HG02981 (cell line): ENCODE results near the gene F12.
"Not testable (repeated sequence)": the region's sequence is repeated elsewhere in the genome, so short reads cannot be mapped to it uniquely, and the experiment has no call there.

Experiments
- ATAC-seq: cut with Tn5 transposase; IDR thresholded peaks from one replicate; pipeline ENCODE4 v1.9.1; 2021; ENCODE audit warnings: mild to moderate bottlenecking, moderate library complexity; ENCODE audit not compliant: unreplicated experiment

F12 gene

GRCh38 chr5:177433658-177434217 lies 24.4 kb upstream of the F12 start:
- ATAC-seq, result no peak

DNA sequence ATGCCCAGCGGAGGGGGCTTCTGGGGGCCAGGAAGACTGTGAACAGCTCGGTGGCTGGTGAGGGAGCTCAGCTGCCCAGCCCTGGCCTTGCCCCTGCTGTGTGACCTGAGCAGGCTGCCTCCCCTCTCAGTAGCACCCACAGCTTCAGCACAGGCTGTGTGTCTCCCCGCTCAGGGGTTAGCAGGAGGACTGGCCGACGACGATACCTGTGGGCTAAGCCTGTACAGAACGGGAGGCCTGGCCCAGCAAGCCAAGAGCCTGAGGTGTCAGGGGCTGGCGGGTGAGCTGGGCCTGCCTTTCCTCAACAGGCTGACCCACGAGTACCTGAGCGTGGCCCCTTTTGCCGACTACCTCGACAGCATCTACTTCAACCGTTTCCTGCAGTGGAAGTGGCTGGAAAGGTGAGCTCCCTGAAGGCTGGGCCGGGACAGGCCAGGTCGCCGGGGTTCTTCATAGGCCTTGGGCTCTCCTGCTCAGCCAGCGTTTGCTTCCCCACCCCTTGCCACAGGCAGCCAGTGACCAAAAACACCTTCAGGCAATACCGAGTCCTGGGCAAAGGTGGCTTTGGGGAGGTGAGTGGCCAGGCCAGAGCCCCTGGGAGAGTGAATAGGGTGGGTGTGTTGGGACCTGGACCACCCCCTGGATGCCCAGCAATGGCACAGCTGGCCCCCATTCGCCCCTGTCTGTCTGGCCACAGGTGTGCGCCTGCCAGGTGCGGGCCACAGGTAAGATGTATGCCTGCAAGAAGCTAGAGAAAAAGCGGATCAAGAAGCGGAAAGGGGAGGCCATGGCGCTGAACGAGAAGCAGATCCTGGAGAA lies 23.7 kb upstream of the F12 start:
- ATAC-seq, result no peak

GRCh38 chr5:177432143-177432838 lies 22.9 kb upstream of the F12 start:
- ATAC-seq, result no peak

DNA sequence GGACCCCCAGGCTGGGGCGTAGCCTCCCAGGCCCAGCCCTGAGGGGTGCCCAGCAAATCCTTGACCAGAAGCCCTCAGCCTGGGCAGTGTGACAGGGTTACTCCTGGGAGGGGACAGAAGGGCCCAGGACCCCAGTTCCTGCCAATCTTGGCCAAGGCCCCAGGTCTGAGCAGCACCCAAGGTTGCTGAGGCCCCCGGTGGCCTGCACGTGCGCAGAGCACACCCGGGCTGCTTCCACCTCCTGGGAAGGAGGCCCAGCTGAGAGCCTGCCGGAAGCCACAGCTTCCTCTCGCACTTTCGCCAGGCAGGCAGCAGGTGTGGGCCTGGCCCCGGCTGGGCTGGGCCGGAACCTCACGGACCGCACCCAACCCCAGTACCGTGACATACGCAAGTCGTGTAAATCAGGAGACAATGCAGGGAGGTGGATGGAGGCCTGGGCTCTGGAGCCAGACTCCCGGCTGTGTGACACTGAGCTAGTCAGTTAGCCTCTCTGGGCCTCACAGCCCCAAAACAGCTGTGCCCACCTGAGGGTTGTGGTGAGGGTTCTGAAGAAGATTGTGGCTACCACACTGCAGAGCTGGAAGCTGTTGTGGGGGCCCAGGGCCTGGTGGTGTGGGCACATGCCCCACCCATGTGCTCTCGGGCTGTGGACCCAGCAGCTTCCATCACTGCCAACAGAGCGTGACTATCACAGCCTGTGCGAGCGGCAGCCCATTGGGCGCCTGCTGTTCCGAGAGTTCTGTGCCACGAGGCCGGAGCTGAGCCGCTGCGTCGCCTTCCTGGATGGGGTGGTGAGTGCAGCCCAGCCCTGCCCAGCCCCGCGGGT lies 22.2 kb upstream of the F12 start:
- ATAC-seq, result peak; percentile 38

- no peak for ATAC-seq
Measured at GRCh38 chr5:177430972-177431316, 21.6 kb upstream of the F12 start.

DNA sequence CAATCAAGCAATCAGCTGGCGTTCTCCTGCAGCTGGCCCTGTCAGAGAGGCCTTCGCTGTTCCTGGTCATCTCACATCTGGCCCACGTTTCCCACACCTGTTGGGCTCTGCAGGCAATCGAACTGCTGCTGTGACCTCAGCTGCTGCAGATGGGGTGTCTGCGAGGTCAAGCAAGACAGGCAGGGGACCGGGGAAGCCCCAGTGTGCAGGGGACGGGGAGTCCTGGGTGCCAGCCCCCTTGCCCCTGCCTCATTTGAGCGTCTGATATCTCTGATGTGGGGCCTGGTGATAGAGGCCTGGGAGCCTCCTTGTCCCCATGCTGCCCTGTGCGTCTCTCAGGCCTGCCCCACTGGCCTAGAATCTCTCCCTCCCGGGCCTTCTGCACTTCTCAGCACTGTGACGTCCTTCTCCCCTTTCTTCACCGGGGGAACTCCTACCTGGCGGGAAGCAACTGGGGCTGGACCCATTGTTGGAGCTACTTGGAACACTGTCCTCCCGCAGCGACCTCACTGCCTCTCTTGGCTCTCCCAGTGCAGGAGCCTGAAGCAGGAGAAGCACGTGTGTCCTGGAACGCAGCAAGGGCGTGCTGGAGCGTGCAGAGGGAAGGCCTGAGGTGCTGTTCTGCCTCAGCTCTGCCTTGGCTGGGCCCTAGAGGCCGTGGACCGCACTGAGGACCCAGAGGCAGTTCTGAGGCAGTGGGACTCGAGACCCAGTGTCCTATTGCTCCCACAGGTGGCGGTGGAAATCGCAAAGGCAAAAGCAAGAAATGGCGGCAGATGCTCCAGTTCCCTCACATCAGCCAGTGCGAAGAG lies 21.0 kb upstream of the F12 start:
- no peak for ATAC-seq

- no peak for ATAC-seq
Measured at GRCh38 chr5:177429248-177430040, 20.1 kb upstream of the F12 start.

DNA sequence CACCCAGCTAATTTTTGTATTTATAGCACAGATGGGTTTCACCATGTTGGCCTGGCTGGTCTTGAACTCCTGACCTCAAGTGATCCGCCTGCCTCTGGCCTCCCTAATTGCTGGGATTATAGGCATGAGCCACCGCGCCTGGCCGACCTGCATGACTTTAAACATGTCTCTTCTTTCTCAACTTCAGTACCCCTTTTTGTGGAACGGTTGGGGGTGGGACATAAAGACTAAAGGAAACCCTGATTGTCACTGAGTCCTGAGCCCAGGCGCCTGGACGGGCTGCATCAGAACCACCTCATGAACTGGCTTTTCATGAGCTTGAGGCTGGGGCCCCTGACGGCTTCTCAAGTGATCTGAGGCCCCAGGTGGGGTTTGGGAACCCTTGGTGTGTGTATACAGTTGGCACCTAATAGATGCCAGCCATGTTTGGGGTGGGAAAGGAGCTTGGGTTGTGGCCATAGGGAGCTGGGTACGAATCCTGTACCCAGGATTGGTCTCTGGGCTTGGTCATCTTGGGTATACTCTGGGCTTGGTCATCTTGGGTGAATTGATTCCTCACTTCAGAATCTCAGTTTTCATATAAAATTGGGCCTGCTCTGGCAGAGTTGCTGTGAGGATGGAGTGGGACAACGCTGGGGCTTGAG lies 19.3 kb upstream of the F12 start:
- no peak for ATAC-seq

- no peak for ATAC-seq
Measured at GRCh38 chr5:177427919-177428573, 18.7 kb upstream of the F12 start.

DNA sequence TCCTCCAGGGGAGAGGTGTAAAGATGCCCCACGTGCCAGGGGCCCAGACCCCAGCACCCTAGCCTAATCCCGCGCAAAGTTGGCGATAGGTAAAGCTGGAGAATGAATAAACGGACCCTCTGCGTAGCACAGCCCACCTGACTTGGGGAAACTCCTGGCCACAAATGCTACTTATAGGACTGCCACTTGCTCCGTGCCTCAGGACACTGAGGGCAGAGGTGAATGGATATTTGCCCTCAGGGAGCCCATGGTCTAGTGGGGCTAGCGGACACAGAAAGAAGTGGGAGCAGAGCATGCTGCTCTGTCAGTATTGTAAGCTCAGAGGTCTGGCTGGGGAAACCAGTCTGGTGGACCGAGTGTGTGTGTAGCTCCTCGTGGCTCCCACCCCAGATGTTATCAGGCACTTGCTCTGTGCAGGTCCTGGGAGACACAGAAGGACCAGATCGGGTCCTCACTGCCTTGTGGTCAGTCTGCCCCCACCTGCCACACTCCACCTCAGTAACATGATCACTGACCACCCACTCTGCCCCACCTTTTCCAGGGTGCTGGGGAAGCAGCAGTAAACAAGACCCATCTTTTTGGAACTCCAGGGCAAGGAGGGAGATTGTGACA lies 18.0 kb upstream of the F12 start:
- ATAC-seq, result no peak

- peak; percentile 3 for ATAC-seq
Measured at GRCh38 chr5:177426566-177427210, 17.3 kb upstream of the F12 start, which contains the start of gene GRK6. Gene GRK6 (plus strand): TSS chr5:177426676. CDS start chr5:177426846, 170 bp downstream.

- ATAC-seq, result peak; percentile 76
Measured at GRCh38 chr5:177425801-177426565, 16.6 kb upstream of the F12 start.

GRCh38 chr5:177425196-177425800 lies 15.9 kb upstream of the F12 start:
- no peak for ATAC-seq

DNA sequence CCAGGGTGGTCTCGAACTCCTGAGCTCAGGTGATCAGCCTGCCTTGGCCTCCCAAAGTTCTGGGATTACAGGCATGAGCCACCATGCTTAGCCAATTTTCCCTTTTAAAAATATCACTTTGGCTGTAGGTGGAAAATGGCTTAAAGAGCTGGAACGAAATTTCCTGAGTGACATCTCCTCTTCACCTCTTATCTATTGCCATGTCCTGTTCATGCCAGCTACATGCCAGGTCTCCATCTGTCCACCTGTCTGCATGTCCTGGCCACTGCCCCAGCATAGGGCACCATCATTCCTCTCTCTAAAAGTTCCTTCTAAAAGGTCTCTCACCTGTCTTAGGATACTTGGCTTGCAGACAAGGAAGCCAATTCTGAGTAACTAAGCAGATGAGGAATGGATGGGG lies 14.3 kb upstream of the F12 start:
- no peak for ATAC-seq

- ATAC-seq, result no peak
Measured at GRCh38 chr5:177421062-177421798, 11.9 kb upstream of the F12 start.

DNA sequence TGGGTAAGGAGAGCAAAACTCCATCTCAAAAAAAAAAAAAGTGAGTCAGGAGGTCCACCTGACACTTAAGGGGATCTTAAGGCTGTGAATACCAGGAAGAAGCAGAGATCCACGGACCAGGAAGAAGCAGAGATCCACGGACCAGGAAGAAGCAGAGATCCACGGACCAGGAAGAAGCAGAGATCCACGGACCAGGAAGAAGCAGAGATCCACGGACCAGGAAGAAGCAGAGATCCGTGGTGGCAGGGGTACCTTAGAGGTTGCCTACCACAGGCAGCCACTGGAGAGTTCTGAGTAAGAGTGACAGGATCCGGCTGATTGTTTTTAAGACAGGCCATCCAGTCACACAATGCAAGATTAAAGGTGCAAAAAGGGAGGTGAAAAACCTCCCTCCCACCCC lies 11.1 kb upstream of the F12 start:
- not testable (repeated sequence) for ATAC-seq
